Naive B cell (primary cell): ENCODE data around the gene PGA3. TPM values are rescaled to one million over a fixed set of nuclear protein-coding genes. Genes with fewer than 3 reads are reported as not detected.
"Not testable (repeated sequence)": the region's sequence is repeated elsewhere in the genome, so short reads cannot be mapped to it uniquely, and the experiment has no call there.

ENCODE experiments used
- ATAC-seq, 2 donors: fragments of 150-1000 bp; cut with Tn5 transposase; 2 replicates each; pipeline ENCODE4 v1.10.0; 2021; ENCODE audit warnings: low read depth in 2 of 2, mild to moderate bottlenecking in 2 of 2, moderate library complexity in 2 of 2
- DNase-seq: peaks from one replicate; pipeline ENCODE4 v3.0.0; 2022
- H3K27ac Mint-ChIP-seq, 6 donors: one replicate each; pipeline ENCODE4 v1.8.0; 2020 to 2022; ENCODE audit warnings: mild to moderate bottlenecking in 6 of 6, mixed read lengths in 6 of 6, moderate library complexity in 5 of 6, inconsistent platforms in 2 of 6
- H3K27me3 Mint-ChIP-seq, 3 donors: one replicate each; pipeline ENCODE4 v1.8.0; 2021 to 2022; ENCODE audit warnings: mixed read lengths in 3 of 3, mild to moderate bottlenecking in 1 of 3
- H3K36me3 Mint-ChIP-seq, 2 donors: one replicate each; pipeline ENCODE4 v1.8.0; 2020 to 2022; ENCODE audit warnings: mixed read lengths in 2 of 2, inconsistent platforms in 1 of 2, mild to moderate bottlenecking in 1 of 2
- H3K4me1 Mint-ChIP-seq, 3 donors: one replicate each; pipeline ENCODE4 v1.8.0; 2020 to 2022; ENCODE audit warnings: mixed read lengths in 3 of 3, inconsistent platforms in 1 of 3, mild to moderate bottlenecking in 1 of 3, moderate library complexity in 1 of 3
- H3K4me3 Mint-ChIP-seq, 8 donors: one replicate each; pipeline ENCODE4 v1.8.0; 2020 to 2022; ENCODE audit warnings: mild to moderate bottlenecking in 8 of 8, mixed read lengths in 8 of 8, moderate library complexity in 8 of 8, inconsistent platforms in 2 of 8
- H3K9me3 Mint-ChIP-seq, 7 donors: one replicate each; pipeline ENCODE4 v1.8.0; 2020 to 2022; ENCODE audit warnings: mixed read lengths in 7 of 7, mild to moderate bottlenecking in 5 of 7, inconsistent platforms in 2 of 7, moderate library complexity in 1 of 7
- polyA plus RNA-seq, 6 donors: library from polyadenylated mRNA; unstranded; fragments of 300-500 nt; fragmentation: Illumina TruSeq; gene quantifications; one replicate each; pipeline ENCODE4 v1.2.3, GENCODE V29; 2021; ENCODE audit warnings: low read depth in 6 of 6

PGA3 gene
- polyA plus RNA-seq, 6 donors from 2014 or later, result not detected

GRCh38 chr11:61163714-61164605, 39.4 kb upstream of the PGA3 start:
- peaks cover 0 to 3% of the 10 kb centered on the region in 2 donors for H3K36me3 Mint-ChIP-seq
- H3K9me3 Mint-ChIP-seq, result peaks cover 0 to 1% (median 0%) of the 10 kb centered on the region in 7 donors
- peaks cover 55 to 71% (median 57%) of the 10 kb centered on the region in 3 donors for H3K4me1 Mint-ChIP-seq
- H3K27ac Mint-ChIP-seq, result peak overlapping the region; percentile 90 to 99 (median 96)
- peak overlapping the region; percentile 35 to 76 (median 66) for H3K4me3 Mint-ChIP-seq
- DNase-seq (peak; percentile 48), ATAC-seq (peak; percentile 5 to 29)
- H3K27me3 Mint-ChIP-seq, result no peaks in the 10 kb centered on the region

- Mint-ChIP-seq H3K9me3 (peaks cover 0 to 2% (median 0%) of the 10 kb centered on the region in 7 donors), H3K27me3 (no peaks in the 10 kb centered on the region), H3K27ac (peak overlapping the region; percentile 90 to 99 (median 96)), H3K36me3 (peaks cover 0 to 4% of the 10 kb centered on the region in 2 donors), H3K4me1 (peaks cover 53 to 72% (median 58%) of the 10 kb centered on the region in 3 donors), H3K4me3 (peak overlapping the region in 6 of 8 donors; percentile 13 to 81 (median 66))
- no peak for DNase-seq
- ATAC-seq, result no peak
These were observed 38.5 kb upstream of the PGA3 start for GRCh38 chr11:61164606-61165424.

GRCh38 chr11:61165785-61166184, 37.5 kb upstream of the PGA3 start:
- not testable (repeated sequence) for ATAC-seq, H3K36me3 Mint-ChIP-seq, H3K4me3 Mint-ChIP-seq, H3K27me3 Mint-ChIP-seq, H3K9me3 Mint-ChIP-seq, DNase-seq
- Mint-ChIP-seq H3K4me1 (peaks cover 46 to 66% (median 50%) of the 10 kb centered on the region in 3 donors), H3K27ac (peak overlapping the region in 3 of 6 donors; percentile 63 to 96 (median 87))

- Mint-ChIP-seq H3K4me3 (peak overlapping the region in 1 of 8 donors; percentile 29), H3K4me1 (peaks cover 44 to 66% (median 48%) of the 10 kb centered on the region in 3 donors), H3K27ac (peak overlapping the region in 1 of 6 donors; percentile 21)
- DNase-seq, H3K36me3 Mint-ChIP-seq, H3K27me3 Mint-ChIP-seq, H3K9me3 Mint-ChIP-seq, ATAC-seq: not testable (repeated sequence)
These were observed 37.0 kb upstream of the PGA3 start for GRCh38 chr11:61166331-61166730.

GRCh38 chr11:61168042-61168688, 35.1 kb upstream of the PGA3 start:
- ATAC-seq (no peak), DNase-seq (no peak)
- Mint-ChIP-seq H3K4me1 (peaks cover 46 to 68% (median 51%) of the 10 kb centered on the region in 3 donors), H3K4me3 (peak overlapping the region in 1 of 8 donors; percentile 74), H3K27me3 (no peaks in the 10 kb centered on the region), H3K36me3 (peaks cover 0 to 4% of the 10 kb centered on the region in 2 donors), H3K27ac (peak overlapping the region in 3 of 6 donors; percentile 8 to 84 (median 50)), H3K9me3 (peaks cover 0 to 5% (median 0%) of the 10 kb centered on the region in 7 donors)

- H3K27ac Mint-ChIP-seq, result peak overlapping the region in 1 of 6 donors; percentile 17
- peaks cover 0 to 2% (median 0%) of the 10 kb centered on the region in 3 donors for H3K27me3 Mint-ChIP-seq
- H3K4me3 Mint-ChIP-seq, result peak overlapping the region in 2 of 8 donors; percentile 23 to 40
- no peak for ATAC-seq
- H3K36me3 Mint-ChIP-seq, result peaks cover 0 to 4% of the 10 kb centered on the region in 2 donors
- no peak for DNase-seq
- H3K4me1 Mint-ChIP-seq, result peaks cover 45 to 63% (median 48%) of the 10 kb centered on the region in 3 donors
- H3K9me3 Mint-ChIP-seq, result peaks cover 0 to 6% (median 0%) of the 10 kb centered on the region in 7 donors
These were observed 34.5 kb upstream of the PGA3 start for GRCh38 chr11:61168800-61169199.

GRCh38 chr11:61170566-61170965, 32.7 kb upstream of the PGA3 start:
- no peak for DNase-seq

GRCh38 chr11:61171907-61172306, 31.4 kb upstream of the PGA3 start:
- peak; percentile 53 for ATAC-seq
- Mint-ChIP-seq H3K27me3 (peaks cover 0 to 13% (median 0%) of the 10 kb centered on the region in 3 donors), H3K36me3 (peaks cover 0 to 4% of the 10 kb centered on the region in 2 donors), H3K9me3 (peaks cover 0 to 6% (median 0%) of the 10 kb centered on the region in 7 donors), H3K4me1 (peaks cover 30 to 45% (median 33%) of the 10 kb centered on the region in 3 donors), H3K4me3 (peak overlapping the region in 7 of 8 donors; percentile 24 to 86 (median 66)), H3K27ac (peak overlapping the region in 5 of 6 donors; percentile 48 to 92 (median 89))
- DNase-seq, result peak; percentile 14

More at GRCh38 chr11:61170566-61170965, 32.7 kb upstream of the PGA3 start:
- peaks cover 0 to 6% (median 0%) of the 10 kb centered on the region in 7 donors for H3K9me3 Mint-ChIP-seq
- H3K36me3 Mint-ChIP-seq, result peaks cover 0 to 4% of the 10 kb centered on the region in 2 donors
- peaks cover 30 to 46% (median 33%) of the 10 kb centered on the region in 3 donors for H3K4me1 Mint-ChIP-seq
- H3K27me3 Mint-ChIP-seq, result peaks cover 0 to 6% (median 0%) of the 10 kb centered on the region in 3 donors
- no peak for ATAC-seq
- H3K27ac Mint-ChIP-seq, result peak overlapping the region in 1 of 6 donors; percentile 33
- no peak overlapping the region for H3K4me3 Mint-ChIP-seq

- Mint-ChIP-seq H3K27me3 (peaks cover 0 to 13% (median 0%) of the 10 kb centered on the region in 3 donors), H3K4me3 (peak overlapping the region in 7 of 8 donors; percentile 24 to 86 (median 62)), H3K9me3 (peaks cover 0 to 6% (median 0%) of the 10 kb centered on the region in 7 donors), H3K4me1 (peaks cover 28 to 41% (median 30%) of the 10 kb centered on the region in 3 donors), H3K36me3 (peaks cover 0 to 4% of the 10 kb centered on the region in 2 donors), H3K27ac (peak overlapping the region; percentile 48 to 93 (median 88))
- ATAC-seq (peak in 1 of 2 donors; percentile 13), DNase-seq (no peak)
These were observed 31.0 kb upstream of the PGA3 start for GRCh38 chr11:61172356-61172755.

- no peak for DNase-seq
- peaks cover 0 to 13% (median 0%) of the 10 kb centered on the region in 3 donors for H3K27me3 Mint-ChIP-seq
- peaks cover 0 to 4% of the 10 kb centered on the region in 2 donors for H3K36me3 Mint-ChIP-seq
- peaks cover 0 to 6% (median 0%) of the 10 kb centered on the region in 7 donors for H3K9me3 Mint-ChIP-seq
- peak overlapping the region in 4 of 8 donors; percentile 0 to 75 (median 44) for H3K4me3 Mint-ChIP-seq
- ATAC-seq, result no peak
- peak overlapping the region in 1 of 6 donors; percentile 48 for H3K27ac Mint-ChIP-seq
- H3K4me1 Mint-ChIP-seq, result peaks cover 25 to 36% (median 26%) of the 10 kb centered on the region in 3 donors
These were observed 30.4 kb upstream of the PGA3 start for GRCh38 chr11:61172888-61173287.

GRCh38 chr11:61173456-61173855, 29.9 kb upstream of the PGA3 start:
- Mint-ChIP-seq H3K4me3 (no peak overlapping the region), H3K27me3 (peaks cover 0 to 13% (median 0%) of the 10 kb centered on the region in 3 donors), H3K27ac (peak overlapping the region in 1 of 6 donors; percentile 23), H3K4me1 (peaks cover 20 to 31% (median 21%) of the 10 kb centered on the region in 3 donors), H3K36me3 (peaks cover 0 to 4% of the 10 kb centered on the region in 2 donors), H3K9me3 (peaks cover 0 to 6% (median 0%) of the 10 kb centered on the region in 7 donors)
- ATAC-seq (no peak), DNase-seq (no peak)

GRCh38 chr11:61174273-61174672, 29.0 kb upstream of the PGA3 start:
- H3K36me3 Mint-ChIP-seq, result no peaks in the 10 kb centered on the region
- peaks cover 0 to 4% (median 0%) of the 10 kb centered on the region in 7 donors for H3K9me3 Mint-ChIP-seq
- ATAC-seq, result no peak
- H3K4me3 Mint-ChIP-seq, result no peak overlapping the region
- H3K27me3 Mint-ChIP-seq, result peaks cover 0 to 15% (median 3%) of the 10 kb centered on the region in 3 donors
- H3K4me1 Mint-ChIP-seq, result peaks cover 15 to 23% (median 16%) of the 10 kb centered on the region in 3 donors
- DNase-seq, result no peak
- H3K27ac Mint-ChIP-seq, result peak overlapping the region in 1 of 6 donors; percentile 70
